Epidermal melanocyte (primary cell): ENCODE measurements around the gene ALAS1.

ENCODE experiments used
- DNase-seq: peaks from one replicate; pipeline ENCODE4 v3.0.0; 2011; ENCODE audit warnings: low spot score; ENCODE audit not compliant: insufficient read length

ALAS1 gene

DNA sequence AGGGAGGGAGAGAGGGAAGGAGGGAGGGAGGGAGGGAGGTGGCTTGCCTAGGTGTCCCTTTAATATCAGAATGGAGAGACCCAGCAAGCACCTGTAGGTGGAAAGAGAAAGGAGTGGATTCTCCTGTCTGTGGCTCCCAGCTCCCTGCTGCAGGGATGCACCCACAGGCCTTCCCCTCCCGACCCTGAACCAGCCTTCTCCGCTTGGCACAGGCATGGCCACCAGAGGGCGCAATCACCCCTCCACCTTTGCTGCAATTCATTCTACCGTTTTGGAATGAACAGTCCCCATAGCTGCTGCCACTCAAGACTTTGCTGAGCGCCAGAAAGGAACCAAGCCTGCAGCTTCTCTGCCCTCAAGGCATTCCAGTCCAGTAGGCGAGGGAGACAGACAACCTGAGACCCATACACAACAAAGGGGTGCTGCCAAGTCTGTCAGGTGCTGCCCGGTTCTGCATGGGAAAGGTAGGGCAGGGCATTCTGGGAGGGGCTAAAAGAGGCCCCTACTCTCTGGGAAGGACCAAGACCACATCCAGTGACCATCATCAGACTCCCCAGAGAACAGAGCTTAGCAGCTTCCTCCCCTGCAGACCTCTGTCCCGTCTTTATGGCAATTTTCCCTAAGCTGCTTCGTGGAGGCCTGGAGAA lies 22.5 kb downstream of the ALAS1 start:
- DNase-seq, result peak; percentile 86

DNA sequence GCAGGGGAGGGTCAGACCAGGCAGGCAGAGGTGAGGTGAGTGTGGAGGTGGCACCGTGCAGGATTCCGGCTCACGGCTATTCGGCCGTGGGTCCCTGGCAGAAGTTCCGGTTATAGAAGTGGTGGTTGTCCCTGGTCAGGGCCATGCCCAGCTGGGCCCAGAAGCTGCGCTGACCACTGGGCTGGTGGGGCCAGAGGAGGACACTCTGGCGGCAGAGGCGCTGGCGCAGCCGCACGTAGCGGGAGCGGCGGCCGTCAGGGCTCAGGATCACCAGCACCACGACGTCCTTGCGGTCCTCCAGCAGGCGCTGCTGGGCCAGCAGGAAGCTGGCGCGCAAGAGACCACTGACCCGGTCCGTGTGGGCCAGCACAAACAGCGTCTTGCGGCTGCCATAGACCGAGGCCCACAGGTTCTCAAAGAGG lies 23.2 kb downstream of the ALAS1 start:
- no peak for DNase-seq

DNA sequence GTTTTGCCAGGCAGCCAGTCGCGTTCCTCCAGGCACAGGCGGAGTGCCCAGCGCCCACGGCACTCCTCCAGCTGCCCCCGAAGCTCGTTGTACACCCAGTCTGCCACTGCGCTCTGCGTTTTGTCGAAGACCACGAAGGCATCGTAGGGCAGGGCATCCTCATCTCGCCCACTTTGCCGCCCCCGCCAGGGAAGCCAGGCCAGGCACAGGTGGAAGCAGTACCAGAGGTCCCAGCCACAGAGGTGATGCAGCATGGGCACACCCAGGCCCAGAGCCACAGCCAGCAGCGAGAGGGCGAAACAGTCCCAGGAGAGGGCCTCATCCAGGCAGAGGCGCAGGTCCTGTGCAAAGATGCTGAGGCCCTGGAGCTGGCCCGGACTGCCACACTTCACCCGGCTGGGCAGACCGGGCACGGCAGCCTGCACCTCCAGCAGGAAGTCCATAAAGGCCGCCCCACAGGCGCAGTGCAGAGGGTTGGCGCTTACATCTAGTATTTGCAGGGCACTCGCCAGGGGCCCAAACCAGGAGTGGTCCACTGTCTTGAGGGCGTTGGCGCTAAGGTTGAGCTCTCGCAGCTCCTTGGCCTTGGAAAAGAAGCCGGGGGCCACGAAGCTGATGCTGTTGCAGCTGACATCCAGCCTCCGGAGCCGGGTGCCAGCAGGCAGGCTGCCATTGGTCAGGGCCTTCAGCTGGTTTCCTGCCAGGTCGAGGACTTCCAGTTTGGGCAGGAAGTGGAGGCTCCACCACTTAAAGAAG lies 23.8 kb downstream of the ALAS1 start:
- DNase-seq, result no peak

DNA sequence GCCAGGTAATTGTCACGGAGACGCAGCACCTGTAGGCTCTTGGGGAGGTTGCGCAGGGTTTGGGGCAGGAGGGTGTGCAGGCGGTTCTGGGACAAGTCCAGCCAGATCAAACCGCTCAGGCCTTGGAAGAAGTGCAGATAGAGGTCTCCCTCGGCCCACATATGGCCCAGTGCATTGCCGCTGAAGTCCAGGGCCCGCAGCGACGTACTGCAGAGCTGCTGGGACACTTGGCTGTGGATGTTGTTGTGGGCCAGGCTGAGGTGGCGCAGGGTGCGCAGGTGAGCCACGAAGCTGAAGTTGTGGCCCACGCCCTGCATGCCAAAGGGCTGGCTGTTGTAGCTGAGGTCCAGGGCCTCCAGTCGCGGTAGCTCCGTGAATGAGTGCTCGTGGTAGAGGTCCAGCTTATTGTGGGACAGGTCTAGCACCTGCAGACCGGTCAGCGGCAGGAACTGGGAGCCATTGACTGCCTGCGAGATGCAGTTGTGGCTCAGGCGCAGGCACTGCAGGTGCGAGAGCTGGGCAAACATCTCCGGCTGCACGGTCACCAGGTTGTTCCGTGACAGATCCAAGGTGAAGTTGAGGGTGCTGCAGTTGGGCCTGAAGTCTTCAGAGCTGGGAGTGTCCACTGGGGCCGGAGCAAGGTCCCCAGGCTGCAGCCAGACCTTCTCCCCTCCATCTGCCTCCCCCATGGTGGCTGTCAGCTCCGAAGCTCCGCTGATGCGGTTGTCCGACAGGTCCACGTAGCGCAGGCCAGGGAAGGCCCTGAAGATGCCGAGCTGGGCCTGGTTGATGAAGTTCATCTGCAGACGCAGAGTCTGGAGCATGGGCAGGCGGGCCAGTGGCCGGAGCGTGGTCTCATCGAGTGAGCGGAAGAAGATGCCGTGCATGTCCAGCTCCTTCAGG lies 24.6 kb downstream of the ALAS1 start:
- no peak for DNase-seq

DNA sequence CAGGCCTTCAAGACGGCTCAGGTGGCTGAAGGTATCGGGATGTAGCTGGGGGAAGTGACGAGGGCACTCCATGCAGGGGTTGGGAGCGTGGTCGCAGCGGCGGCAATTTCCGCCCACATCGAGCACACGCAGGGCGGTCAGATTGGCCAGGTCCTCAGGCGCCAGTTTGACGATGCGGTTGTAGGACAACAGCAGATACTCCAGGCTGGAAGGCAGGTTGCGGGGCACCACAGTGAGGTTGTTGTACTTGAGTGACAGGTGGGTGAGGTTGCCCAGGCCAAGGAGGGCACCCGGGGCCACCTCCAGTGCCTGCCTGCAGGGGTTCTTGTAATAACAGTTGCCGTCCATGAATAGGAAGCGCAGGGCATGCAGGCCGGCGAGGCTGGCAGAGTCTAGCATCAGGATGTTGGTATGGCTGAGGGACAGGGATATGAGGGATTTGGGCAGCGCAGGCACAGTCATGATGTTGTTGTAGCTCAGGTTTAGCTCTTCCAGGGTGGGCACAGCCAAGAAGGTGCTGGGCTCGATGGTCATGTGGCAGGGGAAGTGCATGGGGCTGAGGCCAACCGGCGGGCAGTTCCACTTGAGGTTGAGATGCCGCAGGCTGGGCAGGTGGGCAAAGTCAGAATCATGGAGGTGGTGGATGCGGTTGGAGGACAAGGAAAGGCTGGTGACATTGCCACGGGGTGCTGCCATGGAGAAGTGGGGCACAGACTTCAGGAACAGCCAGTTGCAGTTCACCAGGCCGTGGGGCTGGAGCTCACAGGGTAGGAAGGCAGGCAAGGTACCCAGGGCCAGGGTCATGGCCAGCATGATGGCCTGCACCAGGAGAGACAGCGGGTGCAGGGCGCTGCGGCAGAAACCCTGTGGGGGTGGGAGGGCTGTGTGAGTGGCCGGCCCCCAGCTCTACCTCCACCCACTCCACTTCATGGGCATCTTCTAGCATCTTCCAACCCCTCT lies 25.8 kb downstream of the ALAS1 start:
- DNase-seq, result no peak

DNA sequence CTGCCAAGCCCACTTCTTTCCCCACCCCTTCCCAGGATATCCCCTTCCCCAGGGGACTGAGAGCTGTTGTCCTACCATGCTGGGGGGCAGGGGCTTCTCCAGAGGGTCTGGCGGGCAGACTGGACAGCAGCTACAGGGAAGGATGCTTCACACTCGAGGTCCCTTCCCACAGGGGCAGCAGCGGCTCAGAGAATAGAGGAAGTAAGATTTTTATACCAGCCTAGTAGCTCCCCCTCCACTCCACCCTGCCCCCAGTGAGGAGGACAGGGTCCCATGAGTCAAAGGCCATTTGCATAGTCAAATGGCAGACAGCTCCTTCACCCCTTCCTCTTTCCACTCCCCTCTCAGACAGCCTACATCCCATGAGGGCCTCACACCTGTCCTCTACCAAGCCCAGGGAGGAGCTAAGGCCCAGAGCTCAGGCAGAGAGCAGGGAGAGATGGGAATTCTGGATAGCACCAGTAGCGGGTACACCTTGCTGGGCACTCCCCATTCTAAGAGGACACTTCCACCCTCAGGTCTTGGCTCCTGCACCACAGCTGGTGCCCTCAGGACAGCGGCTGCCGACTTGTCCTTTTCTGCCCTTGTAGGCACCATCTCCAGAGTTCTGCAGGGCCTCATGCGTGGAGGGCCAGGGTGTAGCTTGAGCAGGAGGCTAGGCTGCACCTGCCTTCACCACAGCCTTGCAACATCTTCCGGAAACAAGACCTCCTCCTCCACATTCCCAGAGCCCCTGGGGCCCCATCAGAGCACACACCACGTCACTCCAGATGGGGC lies 27.7 kb downstream of the ALAS1 start, which contains the start of gene TLR9:
Gene TLR9 (minus strand): TSS at position 194 of the 777 bp plus-strand sequence. CDS start 116 bp downstream, at position 78.
- no peak for DNase-seq

DNA sequence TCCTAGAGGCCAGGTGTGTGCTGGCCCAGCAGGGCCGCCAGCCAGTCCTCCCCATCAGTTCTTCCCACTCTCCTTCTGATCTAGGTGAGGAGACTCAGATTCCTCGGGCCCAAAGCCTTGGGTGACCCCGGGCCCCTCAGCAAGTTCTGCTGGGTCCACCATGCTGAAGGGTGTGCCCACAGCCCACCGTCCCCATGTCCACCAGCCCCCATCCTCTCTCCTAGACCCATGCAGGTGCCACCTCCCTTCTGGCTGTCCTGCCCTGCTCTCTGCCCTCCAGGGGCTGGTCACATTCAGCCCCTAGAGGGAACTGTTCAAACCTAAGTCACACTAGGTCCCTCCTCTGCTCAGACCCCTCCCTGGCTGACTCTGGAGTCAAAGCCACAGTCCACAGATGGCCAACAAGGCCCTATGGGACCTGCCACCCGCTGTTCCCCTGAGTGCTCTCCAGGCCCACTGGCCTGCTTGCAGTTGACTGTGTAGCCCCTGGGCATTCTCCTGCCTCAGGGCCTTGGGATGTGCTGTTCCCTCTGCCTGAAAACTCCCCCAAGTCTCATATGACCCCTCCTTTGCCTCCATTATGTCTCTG lies 28.4 kb downstream of the ALAS1 start:
- DNase-seq, result no peak

DNA sequence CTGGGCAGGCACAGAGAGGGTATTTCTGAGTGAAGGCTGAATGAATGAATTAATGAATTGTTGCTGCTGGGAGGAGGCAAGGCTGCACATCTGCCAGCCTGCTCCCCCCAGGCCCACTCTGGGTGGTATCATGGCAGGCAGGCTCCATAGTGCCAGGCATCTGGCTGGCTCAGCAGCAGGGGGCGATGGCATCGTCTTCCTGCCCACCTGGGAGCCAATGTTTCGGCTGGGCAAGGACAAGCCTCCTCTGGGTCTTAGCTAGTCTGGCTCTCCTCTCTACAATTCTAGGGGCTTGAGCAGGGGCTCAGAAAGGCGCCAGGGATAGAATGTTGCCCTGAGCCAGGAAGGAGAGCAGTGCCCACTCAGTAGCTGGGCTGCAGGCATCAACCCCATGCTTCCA lies 29.2 kb downstream of the ALAS1 start:
- DNase-seq, result no peak

DNA sequence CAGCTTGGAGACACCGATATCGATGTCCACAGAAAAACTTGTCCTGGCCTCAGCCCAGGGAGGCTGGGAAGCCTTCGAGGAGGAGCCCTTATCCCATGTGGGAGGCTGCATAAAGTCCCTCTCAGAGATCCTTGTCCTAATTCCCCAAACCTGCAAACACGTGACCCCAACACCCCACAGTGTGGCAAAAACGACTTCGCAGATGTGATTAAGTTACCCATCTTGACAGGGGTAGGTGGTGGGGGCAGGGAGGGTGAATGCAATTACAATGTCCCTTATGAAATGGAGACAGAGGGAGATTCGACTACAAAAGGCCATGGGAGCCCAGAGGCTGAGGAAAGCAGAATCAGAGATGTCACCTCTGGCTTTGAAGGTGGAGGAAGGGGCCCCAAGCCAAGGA lies 29.8 kb downstream of the ALAS1 start:
- no peak for DNase-seq

DNA sequence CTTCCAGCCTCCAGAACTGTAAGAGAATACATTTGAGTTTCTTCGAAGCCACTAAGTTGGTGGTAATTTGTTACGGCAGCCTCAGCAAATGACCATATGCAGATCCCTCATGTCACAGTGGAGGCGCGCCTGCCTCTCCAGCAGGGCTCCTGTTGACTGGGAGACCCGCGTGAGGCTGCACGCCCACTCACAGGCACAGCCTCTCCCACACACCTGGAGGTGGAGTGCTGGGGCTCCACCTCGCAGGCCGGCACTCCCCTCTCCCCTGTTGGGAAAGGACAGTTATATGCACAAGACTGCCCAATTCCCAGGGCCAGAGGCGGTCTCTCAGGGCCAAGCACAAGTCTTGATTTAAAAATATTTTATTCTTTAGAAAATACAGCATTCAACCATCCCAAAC lies 30.3 kb downstream of the ALAS1 start:
- no peak for DNase-seq

DNA sequence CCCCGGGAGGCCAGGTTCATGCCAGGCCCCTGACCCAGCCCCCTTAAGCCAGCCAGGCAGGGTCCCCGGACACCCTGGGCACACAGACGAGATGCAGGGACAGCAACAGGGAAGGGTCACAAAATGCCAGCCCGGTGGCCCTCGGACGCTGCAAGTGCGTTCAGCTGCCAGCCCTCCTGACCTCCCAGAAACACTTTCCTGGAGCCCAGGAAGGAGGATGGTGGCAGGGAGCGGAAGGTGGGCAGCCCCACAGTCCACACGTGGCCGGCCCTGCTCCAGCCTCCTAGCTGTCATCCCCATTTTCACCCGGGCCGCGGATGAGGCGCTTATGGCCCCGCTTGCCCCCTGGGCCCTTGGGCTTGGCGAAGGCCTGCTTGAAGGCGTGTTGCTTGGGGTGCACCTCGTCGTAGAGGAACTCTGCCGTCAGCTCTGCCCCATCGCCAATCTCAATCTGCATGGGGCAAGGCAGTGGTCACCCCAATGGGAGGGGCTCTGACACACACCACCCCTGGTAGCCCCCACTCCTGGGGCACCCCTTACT lies 30.9 kb downstream of the ALAS1 start:
- DNase-seq, result no peak

DNA sequence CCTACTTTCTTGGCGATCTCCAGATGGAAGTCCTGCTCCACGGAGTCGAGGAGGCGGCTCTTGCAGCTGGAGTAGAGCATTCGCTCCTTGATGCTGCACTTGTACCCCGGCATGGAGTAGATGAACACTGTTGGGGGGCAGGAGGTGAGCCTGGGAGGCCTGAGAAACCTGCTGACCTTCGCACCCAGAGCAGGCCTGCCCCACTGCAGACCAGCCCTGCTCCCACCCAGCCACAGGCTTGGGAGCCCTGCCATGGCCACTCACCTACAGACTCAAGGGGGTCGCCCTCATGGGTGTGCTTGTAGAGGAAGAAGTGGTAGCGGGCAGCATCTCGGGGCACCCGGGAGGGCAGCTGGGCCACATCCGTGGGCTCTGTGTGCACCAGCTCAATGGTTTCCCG lies 31.7 kb downstream of the ALAS1 start:
- DNase-seq, result no peak

DNA sequence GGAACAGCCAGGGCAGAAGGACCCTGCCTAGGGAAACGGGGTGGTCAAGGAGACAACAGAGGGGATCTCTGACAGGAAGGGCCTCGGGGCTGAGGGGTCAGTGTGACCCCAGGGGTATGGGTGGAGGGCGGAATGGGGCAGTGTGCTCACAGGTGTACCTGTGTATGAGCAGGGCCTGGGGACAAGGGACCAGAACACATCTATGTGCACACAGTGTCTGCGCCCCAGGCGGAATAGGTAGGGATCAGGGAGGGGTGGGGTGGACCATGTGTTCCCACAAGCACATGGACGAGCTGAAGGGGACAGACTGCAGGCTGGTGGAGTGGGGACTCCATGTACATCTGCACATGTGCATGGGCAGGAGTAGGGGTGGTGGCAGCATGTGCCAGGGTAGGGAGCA lies 32.5 kb downstream of the ALAS1 start:
- DNase-seq, result no peak

DNA sequence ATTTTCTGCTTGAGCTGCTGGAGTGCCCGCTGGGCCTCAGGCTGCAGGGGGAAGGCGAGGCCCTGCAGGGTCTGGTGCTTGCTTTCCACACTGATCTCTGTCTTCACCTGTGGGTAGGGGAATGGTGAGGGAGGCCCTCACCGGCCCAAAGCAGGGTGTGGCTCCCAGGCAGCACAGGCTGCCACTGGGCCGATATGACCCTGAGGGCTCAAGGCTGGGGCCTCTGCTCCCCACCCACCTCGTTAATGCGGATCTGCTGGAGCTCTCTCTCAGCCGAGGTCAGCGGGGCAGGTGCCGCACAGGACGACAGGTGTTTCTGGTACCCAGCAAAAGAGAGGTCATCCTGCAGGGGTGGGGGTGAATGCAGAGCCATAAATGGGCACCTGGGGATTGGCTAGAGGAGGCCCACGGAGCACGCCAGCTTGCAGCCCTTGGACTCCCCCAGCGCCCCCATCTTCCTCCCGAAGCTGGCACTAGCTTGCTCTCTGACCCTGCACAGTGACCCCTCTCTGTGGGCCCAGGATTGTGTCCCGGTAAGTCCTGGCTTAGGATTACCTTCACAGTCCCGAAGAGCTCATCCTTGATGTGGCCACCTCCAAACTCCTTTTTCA lies 33.0 kb downstream of the ALAS1 start:
- no peak for DNase-seq

DNA sequence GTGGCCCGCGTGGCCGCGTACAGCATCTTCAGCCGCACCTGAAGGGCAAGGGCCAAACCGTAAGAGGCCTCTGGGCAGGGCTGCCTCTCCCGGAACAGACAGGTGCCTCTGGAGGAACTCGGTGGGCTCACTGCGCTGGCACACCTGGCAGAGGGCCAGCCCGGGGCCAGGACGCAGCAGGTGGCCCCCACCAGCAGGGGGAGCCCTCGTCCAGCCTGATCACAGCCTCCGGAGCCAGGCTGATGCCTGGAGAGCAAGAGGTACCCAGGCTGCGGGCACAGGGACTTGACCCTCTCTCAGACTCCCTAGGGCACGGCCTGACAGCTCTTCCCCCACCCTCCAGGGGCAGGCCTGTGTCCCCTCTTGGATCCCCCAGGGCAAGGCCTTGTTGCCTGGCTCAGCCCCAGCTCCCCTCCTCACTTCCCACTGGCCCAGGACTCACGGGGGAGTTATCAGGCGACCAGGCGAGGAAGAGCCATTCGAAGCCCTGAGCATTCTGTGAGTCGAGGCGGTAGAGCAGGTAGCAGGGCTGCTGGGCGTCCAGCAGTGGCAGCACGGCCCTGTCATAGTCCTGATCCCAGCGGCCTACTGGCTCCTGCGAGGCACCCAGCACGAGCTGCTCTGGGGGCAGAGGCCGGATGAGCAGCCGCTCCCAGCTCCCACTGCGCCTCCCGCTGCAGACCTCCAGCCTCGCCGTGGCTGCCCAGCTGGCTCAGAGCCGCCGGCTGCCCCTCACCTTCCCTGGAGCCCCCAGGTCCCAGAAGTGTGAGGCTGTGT lies 33.7 kb downstream of the ALAS1 start:
- no peak for DNase-seq

DNA sequence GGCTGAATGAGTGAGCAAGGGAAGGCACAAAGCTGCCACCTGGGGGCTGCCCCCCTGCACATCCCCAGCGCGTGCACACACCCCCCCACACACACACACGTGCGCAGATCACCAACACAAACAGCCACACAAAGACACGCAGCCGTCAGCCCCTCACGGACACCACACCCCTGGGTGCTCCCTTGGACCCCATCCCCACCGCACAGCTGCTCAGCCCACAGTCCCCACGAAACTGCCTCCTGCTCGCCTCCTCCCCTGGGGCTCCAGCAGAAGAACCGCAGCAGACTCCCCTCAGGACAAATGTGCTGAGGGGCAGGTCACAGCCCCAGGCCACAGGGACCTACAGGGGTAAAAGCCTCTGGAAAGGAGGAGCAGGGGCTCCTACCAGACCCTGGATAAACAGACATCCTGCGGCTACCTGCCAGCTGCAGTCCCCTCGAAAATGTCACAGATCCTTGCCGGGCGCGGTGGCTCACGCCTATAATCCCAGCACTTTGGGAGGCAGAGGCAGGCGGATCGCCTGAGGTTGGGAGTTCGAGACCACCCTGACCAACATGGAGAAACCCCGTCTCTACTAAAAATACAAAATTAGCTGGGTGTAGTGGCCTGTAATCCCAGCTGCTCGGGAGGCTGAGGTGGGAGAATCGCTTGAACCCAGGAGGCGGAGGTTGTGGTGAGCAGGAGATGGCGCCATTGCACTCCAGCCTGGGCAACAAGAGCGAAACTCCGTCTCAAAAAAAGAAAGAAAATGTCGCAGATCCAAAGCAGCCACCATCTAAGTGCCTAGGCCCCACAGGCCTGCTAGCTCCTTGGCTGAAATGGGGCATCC lies 34.5 kb downstream of the ALAS1 start:
- no peak for DNase-seq

DNA sequence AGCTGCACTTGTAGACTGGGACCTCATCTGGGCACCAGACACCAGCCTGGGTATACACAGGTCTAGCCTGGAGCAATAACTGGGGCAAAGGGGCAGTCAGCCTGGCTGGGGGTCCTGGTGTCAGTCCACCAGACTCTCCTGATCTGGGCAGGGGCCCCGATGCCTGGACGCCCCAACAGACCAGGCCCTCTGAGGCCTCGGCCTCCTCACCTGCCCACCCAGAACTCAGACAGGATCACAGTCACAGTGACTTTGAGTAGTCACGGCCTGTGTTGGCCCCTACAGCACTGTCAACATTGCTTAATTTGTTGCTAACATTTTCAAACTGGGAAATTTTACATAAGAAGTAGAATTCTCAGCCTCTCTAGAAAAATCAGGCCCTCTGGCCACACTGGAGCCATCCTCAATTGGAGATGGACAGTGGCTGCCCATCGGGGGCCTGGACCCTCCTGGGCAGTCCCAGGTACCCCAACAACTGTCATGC lies 35.2 kb downstream of the ALAS1 start:
- no peak for DNase-seq
